GM21515 (cell line): ENCODE results near the gene ZBTB39.
A peak's percentile ranks its signal among the peaks of the same experiment; 100 is the strongest.
"Not testable (repeated sequence)": the region's sequence is repeated elsewhere in the genome, so short reads cannot be mapped to it uniquely, and the experiment has no call there.

Experiments
- ATAC-seq: cut with Tn5 transposase; IDR thresholded peaks from one replicate; pipeline ENCODE4 v1.9.1; 2021; ENCODE audit not compliant: unreplicated experiment

ZBTB39 gene, protein sequence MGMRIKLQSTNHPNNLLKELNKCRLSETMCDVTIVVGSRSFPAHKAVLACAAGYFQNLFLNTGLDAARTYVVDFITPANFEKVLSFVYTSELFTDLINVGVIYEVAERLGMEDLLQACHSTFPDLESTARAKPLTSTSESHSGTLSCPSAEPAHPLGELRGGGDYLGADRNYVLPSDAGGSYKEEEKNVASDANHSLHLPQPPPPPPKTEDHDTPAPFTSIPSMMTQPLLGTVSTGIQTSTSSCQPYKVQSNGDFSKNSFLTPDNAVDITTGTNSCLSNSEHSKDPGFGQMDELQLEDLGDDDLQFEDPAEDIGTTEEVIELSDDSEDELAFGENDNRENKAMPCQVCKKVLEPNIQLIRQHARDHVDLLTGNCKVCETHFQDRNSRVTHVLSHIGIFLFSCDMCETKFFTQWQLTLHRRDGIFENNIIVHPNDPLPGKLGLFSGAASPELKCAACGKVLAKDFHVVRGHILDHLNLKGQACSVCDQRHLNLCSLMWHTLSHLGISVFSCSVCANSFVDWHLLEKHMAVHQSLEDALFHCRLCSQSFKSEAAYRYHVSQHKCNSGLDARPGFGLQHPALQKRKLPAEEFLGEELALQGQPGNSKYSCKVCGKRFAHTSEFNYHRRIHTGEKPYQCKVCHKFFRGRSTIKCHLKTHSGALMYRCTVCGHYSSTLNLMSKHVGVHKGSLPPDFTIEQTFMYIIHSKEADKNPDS

DNA sequence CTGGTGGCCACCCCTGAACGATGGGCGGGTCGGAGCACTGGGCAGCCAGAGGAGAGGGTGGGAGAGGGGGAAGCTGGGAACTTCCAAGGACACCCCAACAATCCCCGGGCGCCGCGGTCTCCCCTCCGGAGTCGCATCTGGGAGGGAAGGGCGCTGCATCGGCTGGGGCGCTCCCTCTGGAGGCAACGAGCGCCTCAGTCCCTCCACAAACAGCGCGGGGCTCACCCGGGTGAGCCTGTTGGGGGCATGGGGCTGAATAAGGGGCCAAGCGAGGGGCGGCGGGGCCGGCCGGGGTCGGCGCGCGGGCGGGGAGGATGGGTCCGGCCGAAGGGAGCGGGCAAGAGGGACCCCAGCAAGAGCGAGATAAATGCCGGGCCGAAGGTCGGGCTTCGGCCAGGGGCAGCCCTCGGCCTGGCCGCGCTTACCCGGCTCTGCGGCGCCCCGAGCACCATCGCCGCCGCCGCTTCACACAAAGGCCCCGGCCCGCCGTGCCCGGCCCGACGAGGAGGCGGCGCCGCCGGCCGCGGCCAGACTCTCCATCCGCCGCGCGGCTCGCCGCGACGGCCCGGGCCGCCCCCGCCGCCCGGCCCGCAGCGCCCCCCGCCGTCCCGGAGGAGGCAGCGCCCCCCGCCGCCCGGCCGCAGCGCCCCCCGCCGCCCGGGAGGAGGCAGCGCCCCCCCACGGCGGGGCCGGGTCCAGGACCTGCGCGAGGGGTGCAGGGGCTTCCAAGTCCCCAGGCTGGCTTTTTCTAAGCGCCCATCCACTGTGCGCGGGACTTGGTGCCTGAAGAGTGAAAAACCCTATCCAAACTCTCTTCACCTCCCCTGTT is at the start of gene ZBTB39:
Gene ZBTB39, minus strand, starts transcription at position 567 of the 829 bp plus-strand sequence. CDS start 1,629 bp downstream, outside the sequence.
- ATAC-seq, result peak; percentile 58

DNA sequence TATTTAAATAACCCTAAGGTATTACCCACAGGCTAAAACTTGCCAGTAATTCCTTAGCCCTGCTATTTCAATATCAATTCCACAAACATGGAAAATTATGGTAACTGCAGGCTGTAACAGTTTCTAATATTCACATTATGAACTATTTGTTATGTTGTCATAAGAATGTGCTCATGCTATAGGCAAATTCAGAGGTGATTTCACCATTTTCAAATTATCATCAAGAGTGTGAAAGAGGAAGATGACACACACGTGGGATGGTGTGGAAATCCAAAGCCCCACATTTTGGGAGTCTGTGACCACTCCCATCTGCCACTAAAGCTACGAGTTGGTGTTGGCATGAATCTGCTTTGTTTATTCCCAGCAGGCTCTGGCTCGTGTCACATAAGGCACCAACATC is 49.5 kb upstream of the ZBTB39 start:
- no peak for ATAC-seq

- not testable (repeated sequence) for ATAC-seq
Observed at GRCh38 chr12:57053901-57054300, 47.6 kb upstream of the ZBTB39 start.

DNA sequence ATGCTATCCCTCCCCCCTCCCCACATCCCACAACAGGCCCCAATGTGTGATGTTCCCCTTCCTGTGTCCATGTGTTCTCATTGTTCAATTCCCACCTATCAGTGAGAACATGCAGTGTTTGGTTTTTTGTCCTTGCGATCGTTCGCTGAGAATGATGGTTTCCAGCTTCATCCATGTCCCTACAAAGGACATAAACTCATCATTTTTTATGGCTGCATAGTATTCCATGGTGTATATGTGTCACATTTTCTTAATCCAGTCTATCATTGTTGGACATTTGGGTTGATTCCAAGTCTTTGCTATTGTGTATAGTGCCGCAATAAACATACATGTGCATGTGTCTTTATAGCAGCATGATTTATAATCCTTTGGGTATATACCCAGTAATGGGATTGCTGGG is 46.8 kb upstream of the ZBTB39 start:
- not testable (repeated sequence) for ATAC-seq

DNA sequence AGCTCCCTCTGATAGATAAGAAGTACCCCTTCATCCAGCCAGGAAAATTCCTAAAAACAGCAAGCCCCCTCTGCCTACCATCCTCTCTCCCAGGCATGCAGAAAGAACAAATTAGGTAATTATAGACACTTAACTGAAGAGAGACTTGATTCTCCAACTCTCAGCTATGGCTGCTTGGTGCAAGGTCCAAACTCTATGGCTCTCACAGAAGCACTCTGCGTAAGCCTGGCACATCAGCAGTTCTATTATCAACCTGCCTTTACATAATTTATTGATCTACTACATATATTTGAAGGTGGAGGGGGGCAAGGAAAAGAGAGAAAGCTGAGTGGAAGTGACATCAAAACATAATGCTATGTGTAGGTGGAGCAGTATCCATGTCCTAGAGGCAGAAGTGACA is 44.7 kb upstream of the ZBTB39 start:
- no peak for ATAC-seq

DNA sequence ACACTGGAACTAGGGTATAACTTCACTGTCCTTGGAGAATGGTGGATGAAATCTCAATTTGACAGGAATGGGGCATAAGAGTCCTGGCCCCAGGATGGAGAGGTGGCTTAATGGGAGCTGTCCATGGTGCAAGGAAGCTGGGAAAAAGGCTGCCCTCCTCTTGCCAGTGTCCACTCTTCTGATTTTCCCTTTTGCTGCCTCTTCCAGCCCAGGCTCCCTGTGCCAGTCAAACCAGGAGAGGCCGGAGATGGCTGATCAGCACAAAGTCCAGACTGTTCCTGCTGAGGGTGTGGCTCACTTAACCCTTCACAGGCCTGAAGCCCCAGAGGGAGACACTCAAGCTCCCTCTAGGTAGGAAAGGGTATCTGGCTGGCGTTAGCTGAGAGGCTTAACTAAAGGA is 43.5 kb upstream of the ZBTB39 start, which contains the start of gene MYO1A:
Gene MYO1A, minus strand, starts transcription at position 240 of the 400 bp plus-strand sequence. CDS start 1,806 bp downstream, outside the sequence.
- no peak for ATAC-seq

DNA sequence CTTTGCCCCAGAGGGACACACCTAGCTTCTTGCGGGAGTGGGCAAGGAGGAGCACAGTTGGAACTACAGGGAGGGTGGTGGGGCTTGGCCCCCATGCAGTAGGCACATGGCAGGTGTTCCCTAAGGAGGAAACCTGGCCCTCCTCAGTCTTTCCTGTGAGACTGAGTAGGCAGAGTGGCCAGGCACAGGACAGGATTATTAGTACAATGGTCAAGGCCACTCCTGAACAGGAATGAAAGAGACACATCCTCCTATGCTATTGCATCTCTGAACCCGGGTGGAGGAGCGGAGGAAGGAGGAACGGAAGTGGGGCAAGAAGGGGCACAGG is 42.7 kb upstream of the ZBTB39 start:
- ATAC-seq, result no peak

DNA sequence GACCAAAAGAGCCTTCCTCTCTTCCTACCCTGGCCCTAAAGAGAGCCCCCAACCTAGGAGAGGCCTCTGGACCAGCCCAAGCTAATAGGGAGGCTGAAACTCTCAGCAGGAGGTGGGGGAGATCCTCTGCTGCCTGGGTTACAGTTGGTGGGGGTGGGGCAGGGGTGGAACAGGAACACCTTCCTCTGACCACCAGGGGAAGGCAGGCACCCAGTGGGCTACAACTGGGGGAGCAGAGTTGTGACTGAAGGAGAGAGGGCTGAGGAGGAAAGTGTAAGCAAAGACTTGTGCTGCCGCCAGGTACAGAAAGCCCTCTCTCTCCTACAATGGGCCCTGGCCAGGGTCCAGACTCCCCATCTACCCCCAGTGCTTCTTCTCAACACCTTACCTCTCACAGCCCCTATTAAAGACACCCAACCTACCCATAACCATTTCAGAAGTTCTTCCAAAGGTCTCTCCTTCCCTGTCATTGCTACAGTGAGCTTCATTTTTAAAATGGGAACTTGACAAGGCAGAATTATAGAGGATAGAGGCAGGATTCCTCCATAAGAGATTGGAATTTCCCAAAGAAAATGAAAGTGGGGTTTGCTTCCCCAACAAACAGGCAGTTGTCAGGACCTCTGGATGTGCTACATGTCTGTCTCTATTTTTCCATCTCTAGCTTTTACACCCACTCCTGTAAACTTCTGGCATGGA is 42.2 kb upstream of the ZBTB39 start:
- no peak for ATAC-seq

DNA sequence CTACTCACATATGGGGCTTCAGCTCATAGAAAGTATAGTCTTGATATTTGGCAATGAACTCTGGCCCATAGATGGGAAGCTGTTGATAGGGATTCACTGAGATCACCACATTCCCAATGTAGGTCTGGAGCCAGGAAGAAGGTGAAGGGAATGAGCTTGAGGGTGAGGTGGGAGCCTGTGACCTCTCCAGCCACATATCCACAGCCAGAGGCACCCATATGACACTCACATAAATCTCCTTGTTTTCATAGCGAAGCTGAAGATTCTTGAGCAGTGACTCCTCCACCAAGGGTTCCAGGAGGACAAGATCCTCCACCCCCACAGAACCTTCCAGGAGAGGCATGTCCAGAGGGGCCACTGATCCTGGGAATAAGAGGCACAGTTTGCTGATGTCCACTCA is 41.6 kb upstream of the ZBTB39 start:
- ATAC-seq, result no peak

DNA sequence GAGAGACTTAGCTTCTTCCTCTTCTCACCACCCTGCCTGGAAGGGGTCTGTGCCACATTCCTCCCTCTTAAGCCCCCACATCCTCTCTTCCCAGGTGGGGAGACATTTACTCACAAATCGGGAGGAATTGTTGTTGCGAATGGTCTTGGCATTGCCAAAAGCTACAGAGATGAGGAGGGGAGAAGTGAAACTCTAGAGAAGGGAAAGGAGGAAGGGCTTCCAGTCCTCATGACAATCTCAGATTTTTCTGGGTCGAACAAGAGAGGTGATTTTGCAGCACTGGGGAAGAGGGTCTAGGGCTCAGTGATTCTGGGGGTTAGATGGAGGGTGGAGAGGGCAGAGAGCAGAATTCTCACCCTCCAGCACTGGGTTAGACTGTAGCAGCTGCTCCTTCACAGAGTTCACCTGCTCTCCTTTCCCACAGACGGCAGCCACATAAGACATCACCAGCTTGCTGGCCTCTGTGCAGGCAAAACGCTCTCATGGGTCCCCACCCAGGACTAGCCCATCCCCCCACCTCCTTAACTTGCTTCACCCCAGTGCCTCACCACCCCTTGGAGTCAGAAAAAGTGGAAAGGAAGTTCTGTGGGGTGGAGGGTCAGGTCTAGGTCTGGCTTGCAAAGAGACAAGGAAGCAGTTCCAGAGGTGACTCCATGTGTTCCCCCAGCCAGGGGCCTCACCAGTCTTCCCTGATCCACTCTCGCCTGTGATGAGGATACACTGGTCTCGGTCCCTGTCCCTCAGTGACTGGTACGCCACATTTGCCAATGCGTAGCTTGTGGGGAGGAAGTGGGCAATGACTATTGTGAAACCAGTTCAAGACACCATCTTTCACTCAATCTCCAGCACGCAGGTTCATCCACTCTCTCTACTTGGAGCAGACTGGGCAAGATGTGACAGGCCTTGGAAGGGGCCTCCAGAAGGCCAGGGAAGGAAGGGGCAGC is 40.9 kb upstream of the ZBTB39 start:
- ATAC-seq, result no peak

DNA sequence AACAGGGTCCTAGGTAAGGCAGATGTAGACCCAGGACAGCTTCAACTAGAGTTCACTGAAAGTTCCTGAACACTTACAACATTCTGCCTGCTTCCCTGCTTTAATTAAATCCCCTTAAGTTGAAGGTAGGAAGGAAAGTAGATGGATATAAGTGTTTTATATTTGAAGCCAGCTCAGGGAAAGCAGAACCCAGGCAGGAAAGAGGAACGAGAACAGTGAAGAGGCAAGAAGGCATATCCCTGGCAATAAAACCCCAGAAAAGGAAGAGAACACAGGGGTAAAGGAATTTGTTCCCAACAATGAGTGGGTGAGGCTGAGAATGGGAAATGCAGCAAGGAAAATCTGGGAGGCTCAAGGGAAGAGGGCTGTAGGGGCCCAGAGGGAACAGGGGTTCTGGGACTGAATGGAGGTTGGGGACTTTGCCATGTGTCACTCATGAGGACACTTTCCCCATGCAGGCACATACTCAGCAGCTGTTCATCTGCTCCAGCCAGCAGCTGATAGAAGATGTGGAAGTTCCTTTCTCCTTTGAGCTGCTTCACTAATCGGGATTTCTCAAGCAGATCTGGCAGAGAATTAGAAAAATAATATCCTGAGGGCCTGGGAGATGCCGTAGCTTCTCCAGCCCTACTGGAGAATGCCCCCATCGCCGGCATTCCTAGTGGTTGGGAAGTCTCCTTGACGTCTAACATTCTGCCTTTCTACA is 39.9 kb upstream of the ZBTB39 start:
- ATAC-seq, result no peak

GRCh38 chr12:57044889-57045288 is 38.5 kb upstream of the ZBTB39 start:
- ATAC-seq, result no peak

- no peak for ATAC-seq
Observed at GRCh38 chr12:57044468-57044867, 38.1 kb upstream of the ZBTB39 start.

DNA sequence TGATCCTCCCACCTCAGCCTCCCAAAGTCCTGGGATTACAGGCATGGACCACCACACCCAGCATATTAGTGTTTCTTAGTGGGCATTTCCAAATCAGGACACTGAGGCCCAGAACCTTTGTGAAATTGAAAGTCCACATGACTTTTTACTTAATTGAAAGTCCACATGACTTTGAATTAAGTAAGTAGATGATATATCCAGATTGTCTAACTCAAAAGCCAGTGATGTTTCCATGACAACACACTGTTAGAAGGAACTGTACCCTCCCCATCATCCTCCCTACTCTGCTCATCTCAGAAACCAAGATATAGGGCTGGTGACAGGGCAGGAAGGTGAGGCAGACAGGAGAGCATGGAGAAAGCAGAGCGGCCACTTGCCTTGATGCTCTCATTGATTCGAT is 36.3 kb upstream of the ZBTB39 start:
- no peak for ATAC-seq

GRCh38 chr12:57040750-57041149 is 34.4 kb upstream of the ZBTB39 start:
- ATAC-seq, result no peak

GRCh38 chr12:57040211-57040610 is 33.9 kb upstream of the ZBTB39 start:
- no peak for ATAC-seq

DNA sequence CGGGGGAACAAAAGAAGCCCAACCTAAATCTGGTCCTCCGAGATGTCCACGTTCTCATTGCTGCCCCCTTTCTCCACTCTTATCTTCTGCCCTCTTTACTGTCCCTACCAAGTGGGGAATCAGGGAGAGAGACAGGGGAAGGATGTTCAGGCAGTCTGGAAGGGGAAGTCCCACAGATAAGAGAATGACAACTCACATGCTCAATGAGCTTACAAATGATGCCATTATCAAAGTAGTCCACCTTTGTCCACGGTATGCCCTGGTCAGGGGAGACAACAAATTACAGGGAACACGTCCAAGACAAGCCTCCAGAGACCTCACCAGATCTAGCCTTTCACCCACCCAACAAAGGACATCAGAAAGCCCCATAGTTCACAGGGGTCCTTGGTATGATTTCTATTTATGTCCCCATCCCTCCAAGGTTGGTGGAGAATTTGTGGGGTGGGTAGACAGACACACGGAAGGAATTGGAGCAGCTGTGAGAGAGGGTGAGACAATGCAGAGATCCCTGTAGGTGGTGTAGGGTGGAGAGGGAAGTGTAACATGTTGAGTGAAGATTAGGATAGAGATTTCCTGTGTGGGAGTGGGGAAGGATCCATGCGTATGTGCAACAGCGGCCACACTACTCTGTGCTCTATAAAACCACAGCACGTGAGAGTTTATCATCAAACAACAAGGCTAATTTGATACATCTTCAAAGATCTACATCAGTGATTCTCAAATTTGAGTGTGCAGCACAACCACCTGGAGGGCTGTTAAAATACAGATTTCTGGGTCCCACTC is 32.9 kb upstream of the ZBTB39 start:
- ATAC-seq, result no peak

GRCh38 chr12:57037264-57037663 is 30.9 kb upstream of the ZBTB39 start:
- no peak for ATAC-seq
